Hepatocyte (in vitro differentiated cells): Measurements from ENCODE around the gene ZNF536. TPM values are rescaled to one million over a fixed set of nuclear protein-coding genes. Genes with fewer than 3 reads are reported as not detected.

Experiments
- DNase-seq: peaks from one replicate; pipeline ENCODE4 v3.0.0-alpha.2; 2016; ENCODE audit warnings: low spot score
- H2AFZ ChIP-seq: fragments of 200-600 bp; sonication (generic); 2 replicates; pipeline ENCODE4 v1.6.0; 2016; ENCODE audit warnings: antibody characterized with exemption, mild to moderate bottlenecking
- H3K27ac ChIP-seq: fragments of 200-600 bp; sonication (generic); 2 replicates; pipeline ENCODE4 v1.5.1; 2016; ENCODE audit warnings: mild to moderate bottlenecking
- H3K27me3 ChIP-seq: fragments of 200-600 bp; sonication (generic); 2 replicates; pipeline ENCODE4 v1.6.1; 2016
- H3K36me3 ChIP-seq: fragments of 200-600 bp; sonication (generic); replicated peaks from 2 replicates; pipeline ENCODE4 v1.5.1; 2016; ENCODE audit warnings: low read depth; ENCODE audit not compliant: insufficient read depth
- H3K4me1 ChIP-seq: fragments of 200-600 bp; sonication (generic); 2 replicates; pipeline ENCODE4 v1.5.1; 2016; ENCODE audit warnings: mild to moderate bottlenecking, moderate library complexity; ENCODE audit not compliant: insufficient read depth
- H3K4me2 ChIP-seq: fragments of 200-600 bp; sonication (generic); 2 replicates; pipeline ENCODE4 v1.6.0; 2016
- H3K4me3 ChIP-seq: fragments of 200-600 bp; sonication (generic); 2 replicates; pipeline ENCODE4 v1.5.1; 2016; ENCODE audit warnings: mild to moderate bottlenecking
- H3K79me2 ChIP-seq: fragments of 200-600 bp; sonication (generic); 2 replicates; pipeline ENCODE4 v1.6.0; 2017; ENCODE audit warnings: mild to moderate bottlenecking
- H3K9me2 ChIP-seq: fragments of 200-600 bp; sonication (generic); replicated peaks from 2 replicates; pipeline ENCODE4 v1.6.0; 2017; ENCODE audit warnings: mild to moderate bottlenecking; ENCODE audit not compliant: insufficient read depth
- H3K9me3 ChIP-seq: fragments of 200-600 bp; sonication (generic); 2 replicates; pipeline ENCODE4 v1.5.1; 2016; ENCODE audit warnings: low read depth, mild to moderate bottlenecking
- H4K20me1 ChIP-seq: fragments of 200-600 bp; sonication (generic); 2 replicates; pipeline ENCODE4 v1.6.0; 2016; ENCODE audit warnings: mild to moderate bottlenecking; ENCODE audit not compliant: insufficient read depth, poor library complexity, severe bottlenecking
- EZH2 ChIP-seq: fragments of 200-600 bp; sonication (generic); IDR thresholded peaks from 2 replicates; pipeline ENCODE4 v1.6.1; 2016; ENCODE audit warnings: antibody characterized with exemption, mild to moderate bottlenecking, borderline replicate concordance
- EZH2phosphoT487 ChIP-seq: fragments of 200-600 bp; sonication (generic); IDR thresholded peaks from one replicate; pipeline ENCODE4 v1.6.1; 2018; ENCODE audit warnings: antibody characterized with exemption, mild to moderate bottlenecking, low read depth, moderate library complexity; ENCODE audit not compliant: unreplicated experiment, severe bottlenecking
- WGBS: methylation state at CpG from one replicate; pipeline ENCODE4 v1.1.6; 2016; ENCODE audit warnings: low lambda C conversion rate; ENCODE audit errors: missing lambda C conversion rate; 5-methylcytosine and 5-hydroxymethylcytosine counted together
- polyA plus RNA-seq: library from polyadenylated mRNA; unstranded; fragments of >200 nt; fragmentation: Nextera tagmentation; extraction: Ambion mirVana; gene quantifications from 2 replicates; pipeline ENCODE4 v1.2.1, GENCODE V29; 2016
- total RNA-seq: library from RNA; depleted of rRNA; stranded (reverse); fragments of >200 nt; gene quantifications from 2 replicates; pipeline ENCODE4 v1.2.3, GENCODE V29; 2014
- TF ChIP-seq, protein P1 (sequence below): fragments of 200-600 bp; sonication (generic); IDR thresholded peaks from 2 replicates; pipeline ENCODE4 v1.5.1; 2016; ENCODE audit warnings: antibody characterized with exemption, mild to moderate bottlenecking; ENCODE audit not compliant: poor library complexity

Gene ZNF536
- total and polyA plus RNA-seq, 2 experiments from 2014 or later = 4.1 to 7.5 TPM

- no peak overlapping the region for H3K4me3 ChIP-seq
- H3K9me3 ChIP-seq = no peaks in the 10 kb centered on the region
- WGBS = 22% methylated on average over 8 of the region's 8 CpGs
- no peaks in the 10 kb centered on the region for H3K9me2 ChIP-seq
- H3K4me1 ChIP-seq = no peaks in the 10 kb centered on the region
- H4K20me1 ChIP-seq = no peaks in the 10 kb centered on the region
- no peaks in the 10 kb centered on the region for H3K36me3 ChIP-seq
- H3K79me2 ChIP-seq = no peaks in the 10 kb centered on the region
- peaks cover 6% of the 10 kb centered on the region for H3K27me3 ChIP-seq
- no peak for DNase-seq
- TF ChIP-seq, protein P1, sequence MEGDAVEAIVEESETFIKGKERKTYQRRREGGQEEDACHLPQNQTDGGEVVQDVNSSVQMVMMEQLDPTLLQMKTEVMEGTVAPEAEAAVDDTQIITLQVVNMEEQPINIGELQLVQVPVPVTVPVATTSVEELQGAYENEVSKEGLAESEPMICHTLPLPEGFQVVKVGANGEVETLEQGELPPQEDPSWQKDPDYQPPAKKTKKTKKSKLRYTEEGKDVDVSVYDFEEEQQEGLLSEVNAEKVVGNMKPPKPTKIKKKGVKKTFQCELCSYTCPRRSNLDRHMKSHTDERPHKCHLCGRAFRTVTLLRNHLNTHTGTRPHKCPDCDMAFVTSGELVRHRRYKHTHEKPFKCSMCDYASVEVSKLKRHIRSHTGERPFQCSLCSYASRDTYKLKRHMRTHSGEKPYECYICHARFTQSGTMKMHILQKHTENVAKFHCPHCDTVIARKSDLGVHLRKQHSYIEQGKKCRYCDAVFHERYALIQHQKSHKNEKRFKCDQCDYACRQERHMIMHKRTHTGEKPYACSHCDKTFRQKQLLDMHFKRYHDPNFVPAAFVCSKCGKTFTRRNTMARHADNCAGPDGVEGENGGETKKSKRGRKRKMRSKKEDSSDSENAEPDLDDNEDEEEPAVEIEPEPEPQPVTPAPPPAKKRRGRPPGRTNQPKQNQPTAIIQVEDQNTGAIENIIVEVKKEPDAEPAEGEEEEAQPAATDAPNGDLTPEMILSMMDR = no peak
- no peak for TF ChIP-seq EZH2phosphoT487
- H3K4me2 ChIP-seq = no peak overlapping the region
- no peak overlapping the region for H2AFZ ChIP-seq
- H3K27ac ChIP-seq = no peak overlapping the region
Observed at GRCh38 chr19:30584090-30584489, 211.9 kb downstream of the ZNF536 start.

DNA sequence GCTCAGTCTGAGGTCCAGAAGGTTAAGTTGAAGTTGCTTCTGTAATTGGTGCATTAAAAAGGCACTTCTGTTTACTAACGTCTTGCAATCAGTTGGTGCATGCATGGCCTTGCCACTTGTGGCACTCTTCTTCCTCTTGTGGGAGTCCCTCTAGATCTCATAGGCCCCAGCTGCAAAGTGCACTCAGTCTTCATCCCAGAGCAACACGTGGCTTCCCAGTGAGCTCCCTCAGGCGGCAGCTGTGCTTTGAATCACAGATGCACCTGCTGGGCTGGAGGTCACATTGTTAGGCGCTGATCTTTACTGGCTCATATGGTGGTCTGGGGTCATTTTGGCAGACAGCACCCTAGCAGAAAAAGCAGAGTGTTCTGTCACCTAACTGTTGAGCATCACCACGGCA, 215.7 kb downstream of the ZNF536 start:
- Histone ChIP-seq H2AFZ (no peak overlapping the region), H3K9me2 (no peaks in the 10 kb centered on the region), H3K4me3 (no peak overlapping the region)

DNA sequence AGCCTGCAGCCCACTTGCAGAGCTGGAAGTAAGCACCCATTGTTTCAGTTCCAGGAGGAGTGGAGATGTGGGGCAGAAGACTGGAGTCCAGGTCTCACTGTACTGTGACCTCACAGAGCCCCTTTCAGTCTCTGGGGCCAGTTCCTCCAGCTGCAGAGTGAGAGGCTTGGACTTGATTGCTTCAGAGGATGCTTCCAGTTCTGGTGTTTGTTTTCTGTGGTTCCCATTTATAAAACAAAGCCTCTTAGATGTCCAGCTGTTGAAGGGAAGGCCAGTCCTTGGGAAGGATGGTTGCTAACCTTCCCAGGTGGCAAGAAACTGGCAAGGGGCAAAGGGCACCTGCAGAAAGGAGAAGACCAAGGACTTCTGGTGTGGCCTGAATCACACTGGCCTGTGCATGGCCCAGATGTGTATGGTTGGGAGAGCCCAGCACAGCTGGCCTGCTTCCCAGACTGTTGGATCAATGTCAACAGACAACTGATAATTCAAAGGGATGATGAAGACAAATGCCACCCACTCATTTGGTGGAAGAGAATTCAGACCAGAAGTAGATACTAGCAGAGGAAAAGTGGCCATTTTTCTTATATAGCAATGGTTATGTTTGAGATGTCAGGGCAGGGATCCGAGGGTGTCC, 218.5 kb downstream of the ZNF536 start:
- no peak overlapping the region for H3K4me2 ChIP-seq
- peaks cover 4% of the 10 kb centered on the region for H3K27me3 ChIP-seq
- no peaks in the 10 kb centered on the region for H3K4me1 ChIP-seq
- H3K9me2 ChIP-seq = no peaks in the 10 kb centered on the region
- no peak overlapping the region for H2AFZ ChIP-seq
- DNase-seq = no peak
- no peak overlapping the region for H3K27ac ChIP-seq
- no peaks in the 10 kb centered on the region for H4K20me1 ChIP-seq
- TF ChIP-seq EZH2phosphoT487 = no peak
- TF ChIP-seq, protein P1 = no peak
- no peak for TF ChIP-seq EZH2
- H3K79me2 ChIP-seq = no peaks in the 10 kb centered on the region
- no peak overlapping the region for H3K4me3 ChIP-seq
- WGBS = 91% methylated on average over 1 of the region's 1 CpG
- no peaks in the 10 kb centered on the region for H3K9me3 ChIP-seq
- H3K36me3 ChIP-seq = no peaks in the 10 kb centered on the region

More for the DNA sequence above, 215.7 kb downstream of the ZNF536 start:
- no peak for TF ChIP-seq EZH2
- Histone ChIP-seq H3K79me2 (no peaks in the 10 kb centered on the region), H3K4me2 (no peak overlapping the region), H3K27me3 (peaks cover 6% of the 10 kb centered on the region), H3K9me3 (no peaks in the 10 kb centered on the region), H4K20me1 (no peaks in the 10 kb centered on the region), H3K27ac (no peak overlapping the region), H3K4me1 (no peaks in the 10 kb centered on the region), H3K36me3 (no peaks in the 10 kb centered on the region)
- DNase-seq = no peak
- WGBS = 67% methylated on average over 5 of the region's 5 CpGs

GRCh38 chr19:30593356-30593755, 221.2 kb downstream of the ZNF536 start:
- H3K4me2 ChIP-seq = no peak overlapping the region
- H3K79me2 ChIP-seq = no peaks in the 10 kb centered on the region
- no peak overlapping the region for H3K27ac ChIP-seq
- TF ChIP-seq EZH2phosphoT487 (no peak), EZH2 (no peak)
- TF ChIP-seq, protein P1 = no peak
- 88% methylated on average over 5 of the region's 5 CpGs for WGBS
- H3K9me2 ChIP-seq = no peaks in the 10 kb centered on the region
- DNase-seq = no peak
- no peak overlapping the region for H3K4me3 ChIP-seq
- H2AFZ ChIP-seq = no peak overlapping the region
- no peaks in the 10 kb centered on the region for H3K9me3 ChIP-seq
- H3K4me1 ChIP-seq = no peaks in the 10 kb centered on the region
- H3K27me3 ChIP-seq = peaks cover 16% of the 10 kb centered on the region
- H4K20me1 ChIP-seq = no peaks in the 10 kb centered on the region
- H3K36me3 ChIP-seq = no peaks in the 10 kb centered on the region
